Neural cell (in vitro differentiated cells): ENCODE measurements around the gene ZNF619. TPM values are rescaled to one million over a fixed set of nuclear protein-coding genes. Genes with fewer than 3 reads are reported as not detected.

Source experiments
- H2AFZ ChIP-seq: fragments of 200-600, 300-800 bp; sonication (generic), shearing (Covaris generic); 2 replicates; pipeline ENCODE4 v1.6.0; 2014; ENCODE audit warnings: low read depth, mild to moderate bottlenecking, antibody characterized with exemption, low read length, moderate library complexity
- H3F3A ChIP-seq: fragments of 200-600 bp; shearing (Covaris generic); 2 replicates; pipeline ENCODE4 v1.6.1; 2016; ENCODE audit warnings: mild to moderate bottlenecking, moderate library complexity, mixed read lengths, antibody characterized with exemption, low read length; ENCODE audit not compliant: insufficient read depth, poor library complexity, severe bottlenecking
- H3K27ac ChIP-seq: fragments of 200-600, 300-800 bp; sonication (generic), shearing (Covaris generic); 2 replicates; pipeline ENCODE4 v1.5.1; 2014; ENCODE audit warnings: mild to moderate bottlenecking, low read length, moderate library complexity
- H3K27me3 ChIP-seq: fragments of 300-800, 200-600 bp; sonication (generic), shearing (Covaris generic); 2 replicates; pipeline ENCODE4 v1.6.0; 2014; ENCODE audit warnings: mild to moderate bottlenecking, low read depth, low read length, moderate library complexity; ENCODE audit not compliant: insufficient read depth
- H3K36me3 ChIP-seq: fragments of 300-800, 200-600 bp; sonication (generic), shearing (Covaris generic); 2 replicates; pipeline ENCODE4 v1.5.1; 2014; ENCODE audit warnings: mild to moderate bottlenecking, antibody characterized with exemption, low read length, moderate library complexity; ENCODE audit not compliant: insufficient read depth
- H3K4me2 ChIP-seq: fragments of 300-800, 200-600 bp; sonication (generic), shearing (Covaris generic); 2 replicates; pipeline ENCODE4 v1.6.0; 2014; ENCODE audit warnings: mild to moderate bottlenecking, low read length
- H3K4me3 ChIP-seq: fragments of 300-800, 200-600 bp; sonication (generic), shearing (Covaris generic); 2 replicates; pipeline ENCODE4 v1.5.1; 2014; ENCODE audit warnings: mild to moderate bottlenecking, low read length, moderate library complexity
- H3K79me2 ChIP-seq: fragments of 200-600 bp; shearing (Covaris generic); replicated peaks from 2 replicates; pipeline ENCODE4 v1.6.0; 2014; ENCODE audit warnings: mild to moderate bottlenecking, low read length, moderate library complexity; ENCODE audit not compliant: insufficient read depth
- H3K9ac ChIP-seq: fragments of 300-800, 200-600 bp; sonication (generic), shearing (Covaris generic); 2 replicates; pipeline ENCODE4 v1.6.1; 2016; ENCODE audit warnings: mild to moderate bottlenecking, low read length, mixed read lengths
- H3K9me2 ChIP-seq: fragments of 200-600 bp; shearing (Covaris generic); 2 replicates; pipeline ENCODE4 v1.6.1; 2016; ENCODE audit warnings: mild to moderate bottlenecking, low read length, mixed read lengths; ENCODE audit not compliant: insufficient read depth
- H3K9me3 ChIP-seq: fragments of 200-600, 300-800 bp; sonication (generic), shearing (Covaris generic); 2 replicates; pipeline ENCODE4 v1.6.1; 2016; ENCODE audit warnings: mild to moderate bottlenecking, mixed run types, low read length, moderate library complexity, mixed read lengths
- H4K20me1 ChIP-seq: fragments of 200-600 bp; shearing (Covaris generic); 2 replicates; pipeline ENCODE4 v1.6.1; 2016; ENCODE audit warnings: mild to moderate bottlenecking, mixed run types; ENCODE audit not compliant: insufficient read depth
- CTCF ChIP-seq: fragments of 450-650 bp; IDR thresholded peaks from 2 replicates; pipeline ENCODE4 v1.5.1; 2014; ENCODE audit warnings: antibody characterized with exemption, mild to moderate bottlenecking, moderate library complexity; ENCODE audit not compliant: poor library complexity, severe bottlenecking
- EP300 ChIP-seq: fragments of 450-650 bp; conservative IDR thresholded peaks from 2 replicates; pipeline ENCODE4 v1.6.1; 2014; ENCODE audit warnings: antibody characterized with exemption, mild to moderate bottlenecking, moderate library complexity; ENCODE audit not compliant: poor library complexity, severe bottlenecking
- EZH2 ChIP-seq: fragments of 200-600, 300-800 bp; shearing (Covaris generic), sonication (generic); IDR thresholded peaks from 2 replicates; pipeline ENCODE4 v1.6.1; 2014; ENCODE audit warnings: antibody characterized with exemption, low read length, borderline replicate concordance, mild to moderate bottlenecking; ENCODE audit not compliant: insufficient read depth, poor library complexity, severe bottlenecking
- MXI1 ChIP-seq: fragments of 450-650 bp; conservative IDR thresholded peaks from 2 replicates; pipeline ENCODE4 v1.6.1; 2014; ENCODE audit warnings: antibody characterized with exemption, mild to moderate bottlenecking; ENCODE audit not compliant: poor library complexity, severe bottlenecking
- POLR2AphosphoS5 ChIP-seq: IDR thresholded peaks from 2 replicates; pipeline ENCODE4 v1.6.1; 2012
- RAD21 ChIP-seq: fragments of 450-650 bp; conservative IDR thresholded peaks from 2 replicates; pipeline ENCODE4 v1.6.1; 2014; ENCODE audit warnings: antibody characterized with exemption, mild to moderate bottlenecking, moderate library complexity
- REST ChIP-seq: IDR thresholded peaks from 2 replicates; pipeline ENCODE4 v1.6.1; 2012; ENCODE audit warnings: borderline replicate concordance
- SMC3 ChIP-seq: fragments of 450-650 bp; conservative IDR thresholded peaks from 2 replicates; pipeline ENCODE4 v1.6.1; 2014; ENCODE audit warnings: antibody characterized with exemption, mild to moderate bottlenecking, moderate library complexity; ENCODE audit not compliant: poor library complexity
- TAF1 ChIP-seq: IDR thresholded peaks from 2 replicates; pipeline ENCODE4 v1.6.1; 2012; ENCODE audit warnings: low read depth
- polyA plus RNA-seq: library from polyadenylated mRNA; depleted of rRNA; stranded (reverse); fragments of >200 nt; gene quantifications from 2 replicates; pipeline ENCODE4 v1.2.3, GENCODE V29; 2014

ZNF619 gene
- polyA plus RNA-seq, 1 donor from 2014 or later, result 0.33 TPM

- Histone ChIP-seq H2AFZ (peak within 1 kb of the TSS; percentile 100), H4K20me1 (no peaks in the 10 kb centered on the region), H3F3A (no peaks in the 10 kb centered on the region), H3K79me2 (peaks cover 33% of the 10 kb centered on the region), H3K27me3 (no peaks in the 10 kb centered on the region), H3K9ac (peak within 1 kb of the TSS; percentile 81), H3K4me3 (peak within 1 kb of the TSS; percentile 83), H3K9me2 (no peaks in the 10 kb centered on the region), H3K9me3 (no peaks in the 10 kb centered on the region), H3K27ac (peak within 1 kb of the TSS; percentile 87), H3K36me3 (no peaks in the 10 kb centered on the region), H3K4me2 (peak within 1 kb of the TSS; percentile 99)
- TF ChIP-seq MXI1, result peak; percentile 84
- TF ChIP-seq POLR2AphosphoS5, result peak; percentile 75
- peak; percentile 47 for TF ChIP-seq SMC3
- peak; percentile 28 for TF ChIP-seq RAD21
- no peak for TF ChIP-seq EZH2
- TF ChIP-seq EP300, result peak; percentile 58
- peak; percentile 67 for TF ChIP-seq REST
- TF ChIP-seq TAF1, result no peak
- peak; percentile 59 for TF ChIP-seq CTCF
Observed at GRCh38 chr3:40505599-40506462, 28.9 kb downstream of the ZNF619 start, which contains the start of gene ZNF620. Gene ZNF620, plus strand, starts transcription at chr3:40506039. Its CDS starts 314 bp downstream, at chr3:40506353.

- Histone ChIP-seq H3K4me2 (no peak overlapping the region), H3K4me3 (no peak overlapping the region), H3K9ac (no peak overlapping the region), H3F3A (no peaks in the 10 kb centered on the region), H3K27me3 (no peaks in the 10 kb centered on the region), H3K79me2 (peaks cover 33% of the 10 kb centered on the region), H3K9me2 (no peaks in the 10 kb centered on the region), H3K27ac (no peak overlapping the region), H2AFZ (no peak overlapping the region), H3K9me3 (no peaks in the 10 kb centered on the region), H3K36me3 (peaks cover 5% of the 10 kb centered on the region), H4K20me1 (no peaks in the 10 kb centered on the region)
- TF ChIP-seq EP300 (no peak), SMC3 (no peak)
Observed at GRCh38 chr3:40511031-40511718, 34.3 kb downstream of the ZNF619 start.
